Activated CD8-positive, alpha-beta memory T cell treated with anti-CD3 and anti-CD28 coated beads for 36 hours (primary cell): ENCODE results near the gene AP4M1. TPM values are rescaled to one million over a fixed set of nuclear protein-coding genes. Genes with fewer than 3 reads are reported as not detected.

Source experiments
- CTCF ChIA-PET: fragments of 350-600 bp; sonication (Branson Sonifier 250); formaldehyde crosslinking; loops from one replicate; lab custom pipeline; 2021; ENCODE audit warnings: antibody characterized with exemption; lab: Charles Lee
- POLR2A ChIA-PET: fragments of 350-600 bp; sonication (Branson Sonifier 250); formaldehyde crosslinking; loops from one replicate; lab custom pipeline; 2021; ENCODE audit warnings: antibody characterized with exemption; lab: Charles Lee
- total RNA-seq, 2 experiments: library from RNA; stranded (reverse); gene quantifications; one replicate each; pipeline ENCODE4 v1.2.3, GENCODE V29; 2021

The AP4M1 gene
- total RNA-seq, 2 experiments from 2014 or later: 15.3 to 15.6 TPM

DNA sequence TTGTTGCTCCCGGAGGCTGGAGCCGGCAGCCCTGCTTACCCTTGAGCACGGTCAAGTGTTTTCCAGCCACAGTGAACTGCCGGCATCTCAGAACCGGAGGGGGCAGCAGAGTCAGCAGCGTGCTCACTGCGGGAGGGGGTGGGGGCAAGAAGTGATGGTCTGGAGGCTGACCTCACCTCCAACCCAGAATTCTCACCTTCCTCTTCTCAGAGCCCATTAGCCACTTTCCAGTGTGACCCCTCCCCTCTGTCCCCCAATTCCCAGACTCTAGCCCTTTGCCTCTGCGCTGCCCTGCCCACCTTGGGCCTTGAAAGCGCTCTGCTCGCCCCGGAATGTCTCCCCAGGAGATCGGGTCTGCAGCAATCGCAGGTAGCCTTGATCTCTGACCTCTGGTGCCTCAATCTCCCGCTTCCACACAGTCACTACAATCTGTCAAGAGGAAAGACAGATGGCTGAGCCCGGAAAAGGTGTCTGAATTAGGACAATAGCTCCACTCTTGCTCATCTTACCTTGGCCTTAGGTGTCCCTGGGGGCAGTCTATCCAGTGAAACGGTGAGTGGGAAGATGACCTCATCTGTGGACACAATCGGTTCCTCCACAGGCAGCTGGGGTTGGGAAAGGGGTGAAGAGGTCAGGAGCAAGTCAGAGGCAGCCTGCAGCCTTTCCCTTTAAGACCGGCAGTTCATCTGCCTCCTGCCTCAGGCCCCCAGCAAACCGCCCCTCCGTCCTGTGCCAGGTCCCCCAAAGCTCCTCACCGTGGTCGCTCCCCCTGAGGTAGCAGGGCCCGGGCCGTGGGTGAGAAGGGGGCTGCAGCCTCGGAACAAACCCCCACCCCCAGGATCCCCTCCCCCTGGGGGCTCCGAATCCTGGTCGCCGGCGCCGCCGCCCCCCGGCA lies 56.1 kb downstream of the AP4M1 start:
- POLR2A ChIA-PET: interaction anchor here (1.2 to 1.5 kb wide), 2 partner anchors 9 to 57 kb away, joined by 3 read pairs; partner anchors contain the start of genes LAMTOR4 and MCM7
- CTCF ChIA-PET: interaction anchor here (1.2 to 1.9 kb wide), 3 partner anchors 10 to 28 kb away, joined by 3 to 5 read pairs (median 4); partner anchors contain the start of gene GAL3ST4

Other genes starting within 250 kb of the AP4M1 start
- gene OR2AE1, start 224.6 kb upstream of the AP4M1 start, total RNA-seq: not detected
- 10 to 100 TPM; 24.7 to 25.5 TPM for gene TRIM4, start 182.1 kb upstream of the AP4M1 start, total RNA-seq
- gene GJC3, start 172.0 kb upstream of the AP4M1 start, total RNA-seq: under 1 TPM; 0.32 to 0.59 TPM
- not detected for gene AZGP1, start 125.6 kb upstream of the AP4M1 start, total RNA-seq
- gene ZKSCAN1, start 86.0 kb upstream of the AP4M1 start, total RNA-seq: 10 to 100 TPM; 40.4 to 44.6 TPM
- 1 to 10 TPM; 9.6 to 9.9 TPM for gene ZSCAN21, start 51.9 kb upstream of the AP4M1 start, total RNA-seq
- 10 to 100 TPM; 25.3 to 27.4 TPM for gene ZNF3, start 19.9 kb upstream of the AP4M1 start, total RNA-seq
- 100 to 1,000 TPM; 107 to 111 TPM for gene COPS6, start 12.7 kb upstream of the AP4M1 start, total RNA-seq
- 100 to 1,000 TPM; 437 to 447 TPM for gene MCM7, start 246 bp upstream of the AP4M1 start, total RNA-seq
- gene TAF6, start 17.7 kb downstream of the AP4M1 start, total RNA-seq: 10 to 100 TPM; 70.2 to 75.6 TPM
- gene CNPY4, start 18.0 kb downstream of the AP4M1 start, total RNA-seq: 10 to 100 TPM; 13.2 to 14.5 TPM
- 1 to 10 TPM; 3.7 to 4.2 TPM for gene MBLAC1, start 25.3 kb downstream of the AP4M1 start, total RNA-seq
- 100 to 1,000 TPM; 117 to 120 TPM for gene LAMTOR4, start 47.3 kb downstream of the AP4M1 start, total RNA-seq
- 10 to 100 TPM; 26.6 to 26.7 TPM for gene TRAPPC14, start 57.1 kb downstream of the AP4M1 start, total RNA-seq
- under 1 TPM; 0.48 to 0.71 TPM for gene GAL3ST4, start 67.0 kb downstream of the AP4M1 start, total RNA-seq
- 1 to 10 TPM; 2.3 to 2.8 TPM for gene GPC2, start 75.7 kb downstream of the AP4M1 start, total RNA-seq
- 1 to 10 TPM; 6.2 to 7.1 TPM for gene STAG3, start 76.3 kb downstream of the AP4M1 start, total RNA-seq
- 10 to 100 TPM; 22.4 to 23.6 TPM for gene PVRIG, start 118.3 kb downstream of the AP4M1 start, total RNA-seq
- not detected for gene SPDYE3, start 206.1 kb downstream of the AP4M1 start, total RNA-seq